DMS79 (cell line): ENCODE results near the gene IGHMBP2.

ENCODE experiments used
- DNase-seq: peaks from one replicate; lab custom pipeline; 2025; lab: John Stamatoyannopoulos, UW

The IGHMBP2 gene

DNA sequence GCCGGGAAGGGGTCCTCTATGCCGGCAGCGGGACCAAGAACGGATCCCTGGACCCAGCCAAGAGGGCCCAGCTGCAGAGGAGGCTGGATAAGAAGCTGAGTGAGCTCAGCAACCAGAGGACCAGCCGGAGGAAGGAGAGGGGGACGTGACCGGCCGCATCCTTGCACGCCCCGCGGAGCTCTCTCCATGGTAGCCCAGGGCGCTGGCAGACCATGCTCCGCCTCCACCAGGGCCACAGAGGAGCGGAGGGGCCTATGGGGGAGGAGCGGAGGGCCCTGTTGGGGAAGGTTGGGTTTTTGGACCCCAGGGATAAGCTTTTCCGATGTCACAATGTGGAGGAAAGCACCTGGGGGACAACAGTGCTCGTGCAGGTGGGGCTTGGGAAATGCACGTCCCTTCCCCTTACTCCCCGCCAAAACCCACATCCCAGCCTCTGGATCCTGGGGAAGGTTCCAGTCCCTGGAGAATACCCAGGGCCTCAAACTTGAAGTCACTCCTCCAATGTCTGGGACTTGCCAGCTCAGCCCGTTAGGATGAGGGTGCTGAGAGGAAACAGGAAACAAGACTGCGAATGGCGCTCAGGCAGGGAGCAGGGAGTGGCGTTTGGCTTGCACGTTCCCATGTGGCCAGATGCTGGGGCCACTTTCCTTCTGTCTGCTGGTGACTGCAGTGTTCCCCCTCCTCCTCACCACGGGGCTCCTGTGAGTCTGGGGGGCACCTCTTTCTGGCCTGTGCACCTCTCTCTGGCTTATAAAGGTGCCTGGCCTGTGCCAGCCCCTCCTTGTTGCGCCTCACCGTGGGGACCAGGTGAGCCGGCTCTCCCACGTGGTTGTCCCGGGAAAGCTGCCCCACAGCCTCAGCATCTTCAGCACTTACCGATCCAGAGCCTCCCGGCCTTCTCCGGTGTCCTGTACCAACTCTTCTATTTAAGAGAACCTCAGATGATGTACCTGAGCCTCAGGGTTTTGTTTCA lies 36.2 kb downstream of the IGHMBP2 start:
- DNase-seq: no peak

DNA sequence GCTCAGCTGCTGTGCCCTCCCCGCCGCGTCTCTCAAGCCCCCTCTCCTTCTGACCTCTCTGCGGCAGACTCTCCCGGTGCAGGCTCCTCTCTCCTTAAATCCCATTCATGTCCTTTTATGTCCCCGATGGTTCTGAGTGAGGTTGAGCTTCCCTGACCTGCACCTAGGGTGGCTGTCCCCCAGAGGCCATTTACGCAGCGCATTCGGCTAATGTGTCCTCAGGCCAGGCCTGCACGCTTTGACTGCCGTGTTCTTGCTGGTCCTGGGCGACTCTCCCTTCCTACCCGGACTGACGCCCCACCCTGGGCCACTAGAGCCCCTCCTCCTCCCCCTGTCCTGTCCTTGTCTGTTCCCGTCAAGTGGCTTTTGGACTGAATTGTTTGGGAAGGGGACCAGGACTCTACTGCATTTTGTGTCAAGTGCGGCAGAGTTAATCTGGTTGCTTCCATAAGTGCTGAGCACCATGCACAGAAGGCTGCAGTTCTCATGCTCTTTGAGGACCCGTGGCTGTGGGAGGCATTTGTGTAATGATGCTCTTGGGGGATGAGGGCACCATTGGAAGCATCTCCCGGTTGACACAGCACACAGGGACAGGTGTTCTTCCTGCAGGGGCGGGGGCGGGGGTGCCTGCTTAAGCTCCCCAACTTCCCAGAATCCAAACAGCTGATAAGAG lies 37.1 kb downstream of the IGHMBP2 start:
- DNase-seq: no peak

DNA sequence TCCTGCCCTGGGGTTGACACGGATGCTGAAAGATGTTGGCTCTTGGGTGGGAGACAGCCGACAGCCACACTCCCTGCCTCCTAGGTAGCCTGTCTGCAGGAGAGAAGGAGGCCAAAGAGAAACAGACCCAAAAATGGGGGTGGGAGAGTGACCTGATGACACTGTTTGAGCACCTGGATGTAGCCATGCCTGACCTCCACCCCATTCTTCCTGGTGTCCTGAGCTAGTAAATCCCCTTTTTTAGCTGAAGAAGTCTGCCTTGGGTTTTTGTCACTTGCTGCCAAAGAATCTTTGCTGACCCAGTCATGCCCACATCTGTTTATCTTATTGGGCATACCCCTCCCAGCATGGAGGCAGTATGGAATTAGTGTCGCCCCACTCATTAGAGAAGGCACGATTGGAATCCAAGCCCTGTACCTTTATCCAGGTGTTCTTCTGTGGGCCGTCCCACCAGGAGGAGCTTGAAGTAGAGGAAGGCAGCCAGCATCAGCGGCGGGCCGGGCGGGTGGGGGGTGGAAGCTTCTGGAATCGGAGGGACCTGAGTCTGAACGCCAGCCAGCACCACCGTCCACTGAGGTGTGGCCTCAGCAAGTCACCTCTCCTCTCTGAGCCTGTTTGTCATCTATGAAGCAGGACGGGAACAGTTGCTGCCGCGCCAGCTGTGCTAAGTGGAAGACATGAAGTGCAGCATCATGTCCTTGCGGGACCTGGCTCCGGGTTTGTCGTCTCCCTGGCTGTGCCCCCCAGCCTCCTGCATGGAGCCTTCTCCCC lies 37.8 kb downstream of the IGHMBP2 start:
- no peak for DNase-seq

DNA sequence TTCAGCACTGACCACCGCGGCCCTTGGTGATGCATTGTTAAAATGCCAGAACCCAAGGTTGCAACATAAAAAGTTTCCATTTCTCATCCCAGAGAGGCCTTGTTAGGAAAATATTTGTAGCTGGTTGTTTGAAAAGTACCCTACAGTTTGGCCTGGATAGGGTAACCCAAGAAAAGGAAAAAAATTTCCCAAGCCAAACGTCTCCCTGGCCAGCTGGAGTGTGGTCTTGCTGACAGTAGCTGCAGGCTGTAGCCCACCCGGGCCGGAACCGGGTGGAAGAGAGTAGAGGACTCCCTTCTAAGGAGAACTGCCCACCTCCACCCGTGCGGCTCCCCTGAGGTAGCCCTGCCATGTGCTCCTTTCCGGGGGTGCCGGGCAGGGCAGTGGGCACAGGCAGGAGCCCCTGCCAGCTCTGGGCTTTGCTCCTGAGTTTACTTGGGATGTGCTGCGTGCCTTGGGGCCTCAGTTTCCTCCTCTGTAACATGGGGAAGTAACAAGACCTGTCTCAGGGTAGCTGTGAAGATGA lies 38.5 kb downstream of the IGHMBP2 start:
- no peak for DNase-seq

DNA sequence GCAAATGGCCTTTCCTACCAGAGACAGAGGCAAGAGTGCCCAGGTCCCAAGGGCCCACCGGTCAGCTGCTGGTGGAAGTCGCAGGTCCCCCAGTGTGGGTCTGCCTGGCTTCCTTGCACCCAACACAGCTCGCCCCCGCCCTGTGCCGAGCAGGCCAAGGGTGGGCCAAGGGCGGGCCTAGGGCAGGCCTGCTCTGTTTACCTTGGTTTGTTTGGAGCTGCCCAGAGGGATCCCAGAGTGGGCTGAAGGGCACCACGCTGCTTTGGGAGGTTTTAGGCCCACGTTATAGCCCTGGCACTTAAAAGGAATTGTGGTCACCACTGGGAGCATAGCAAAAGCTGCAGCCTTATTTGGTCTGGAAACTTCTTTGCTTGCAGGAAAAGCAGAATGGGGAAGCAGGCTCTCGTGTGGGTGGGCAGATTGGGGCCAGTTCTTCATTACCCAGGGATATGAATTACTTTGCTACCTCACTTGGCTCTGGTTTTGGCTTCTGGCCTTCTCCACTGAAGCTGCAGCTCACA lies 39.1 kb downstream of the IGHMBP2 start:
- no peak for DNase-seq

DNA sequence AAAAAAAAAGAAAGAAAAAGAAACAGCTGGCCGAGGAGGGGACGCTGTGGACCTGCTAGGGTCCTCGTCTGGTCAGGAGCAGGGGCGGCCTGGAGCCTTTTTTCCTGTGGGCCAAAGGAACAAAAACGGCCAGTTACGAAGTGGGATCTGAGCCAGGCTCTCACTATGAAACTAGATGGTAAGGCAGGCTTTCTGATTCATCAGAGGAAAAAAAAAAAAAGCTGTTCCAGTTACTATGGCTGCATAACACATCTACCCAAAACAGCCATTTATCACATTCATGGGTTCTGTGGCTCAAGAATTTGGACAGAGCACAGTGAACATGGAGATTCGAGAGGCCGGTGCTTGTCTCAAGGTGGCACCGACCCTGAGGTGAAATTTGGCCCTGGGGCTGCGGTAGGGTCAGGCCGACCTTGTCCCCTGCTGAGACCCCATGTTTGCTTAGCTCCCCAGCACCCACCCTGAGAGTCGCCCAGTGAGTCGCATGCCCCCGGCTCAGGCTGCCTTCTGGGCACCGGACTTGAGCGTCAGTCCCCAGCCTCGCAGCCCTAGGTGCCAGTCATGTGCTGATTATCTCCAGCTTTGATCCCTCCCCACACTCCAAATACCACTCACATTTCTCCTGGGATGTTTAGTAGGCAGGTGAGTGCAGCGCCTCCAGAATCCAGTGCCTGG lies 42.9 kb downstream of the IGHMBP2 start:
- no peak for DNase-seq

DNA sequence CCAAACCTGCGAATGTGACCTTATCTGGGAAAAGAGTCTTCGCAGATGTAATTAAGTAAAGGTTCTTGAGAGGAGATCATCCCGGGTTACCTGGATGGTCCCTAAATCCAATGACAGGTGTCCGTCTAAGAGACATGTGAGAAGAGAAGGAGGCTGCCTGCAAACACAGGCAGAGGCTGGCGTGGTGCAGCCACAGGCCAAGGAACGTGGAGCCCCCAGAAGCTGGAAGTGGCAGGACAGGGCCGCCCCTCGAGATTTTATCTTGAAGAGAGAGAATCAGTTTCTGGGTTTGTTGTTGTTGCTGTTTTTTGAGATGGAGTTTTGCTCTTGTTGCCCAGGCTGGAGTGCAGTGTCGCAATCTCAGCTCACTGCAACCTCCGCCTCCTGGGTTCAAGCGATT lies 43.5 kb downstream of the IGHMBP2 start:
- DNase-seq: no peak

DNA sequence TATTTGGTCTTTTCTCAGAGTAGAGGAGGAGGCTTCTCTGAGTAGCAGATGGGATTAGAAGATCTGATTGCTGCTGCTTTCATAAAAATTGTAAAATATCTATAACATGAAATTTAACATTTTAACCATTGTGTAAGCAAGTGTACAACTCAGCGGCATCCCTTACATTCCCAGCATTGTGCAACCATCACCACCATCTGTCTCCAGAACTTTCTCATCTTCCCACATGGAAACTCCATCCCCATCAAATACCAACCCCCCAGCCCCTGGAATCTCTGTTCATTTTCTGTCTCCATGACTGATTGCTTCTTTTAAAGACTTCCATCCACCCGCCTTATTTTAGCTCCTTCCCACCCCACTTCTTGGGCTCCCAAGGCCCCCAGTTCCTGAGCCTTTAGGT lies 44.8 kb downstream of the IGHMBP2 start:
- no peak for DNase-seq

DNA sequence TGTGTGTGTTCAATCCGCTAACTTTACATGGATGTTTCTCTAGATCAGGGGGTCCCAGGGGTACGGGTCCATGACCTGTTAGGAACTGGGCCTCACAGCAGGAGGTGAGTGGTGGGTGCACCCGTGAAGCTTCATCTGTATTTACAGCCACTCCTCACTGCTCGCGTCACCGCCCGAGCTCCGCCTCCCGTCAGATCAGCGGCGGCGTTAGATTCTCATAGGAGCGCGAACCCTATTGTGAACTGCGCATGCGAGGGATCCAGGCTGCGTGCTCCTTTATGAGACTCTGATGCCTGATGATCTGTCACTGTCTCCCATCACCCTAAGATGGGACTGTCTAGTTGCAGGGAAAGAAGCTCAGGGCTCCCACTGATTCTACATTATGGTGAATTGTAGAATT lies 45.2 kb downstream of the IGHMBP2 start:
- no peak for DNase-seq

DNA sequence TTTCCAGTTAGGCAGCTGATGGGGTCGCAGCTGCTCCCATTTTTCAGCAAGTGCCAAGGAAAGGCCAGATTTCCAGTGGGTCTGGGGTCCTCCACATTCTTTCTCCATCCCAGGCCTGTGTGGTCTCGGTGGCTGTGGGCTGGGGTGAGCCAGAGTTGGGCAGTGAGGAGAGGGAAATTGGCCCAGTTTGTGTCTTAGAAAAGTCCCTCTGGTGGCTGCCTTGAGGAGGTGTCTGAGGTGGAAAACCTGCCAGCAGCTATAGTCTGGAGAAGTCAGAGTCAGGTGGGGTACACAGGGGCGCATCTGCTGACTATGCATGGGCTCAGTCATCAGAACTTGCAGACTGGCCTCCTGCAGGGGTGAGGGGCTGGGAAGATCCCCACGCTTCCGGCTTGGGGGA lies 46.6 kb downstream of the IGHMBP2 start:
- DNase-seq: no peak

DNA sequence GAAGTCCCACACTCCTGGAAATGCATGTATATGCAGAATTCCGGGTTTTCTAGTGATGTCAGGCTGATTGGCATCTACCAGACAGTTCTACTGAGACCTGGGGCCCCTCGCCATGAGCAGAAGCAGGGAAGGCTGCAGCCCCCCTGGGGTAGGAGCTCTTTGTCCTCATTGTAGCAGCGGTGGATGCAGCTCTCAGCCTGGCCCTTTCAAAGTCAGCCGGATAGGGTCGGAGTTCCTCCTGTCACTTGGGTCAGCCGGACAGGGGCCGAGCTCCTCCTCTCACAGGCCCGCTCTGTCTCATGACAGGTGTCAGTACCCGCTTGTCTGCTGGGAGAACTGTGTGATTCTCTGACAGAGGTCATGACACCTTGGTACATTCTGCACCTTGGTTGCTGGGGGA lies 47.1 kb downstream of the IGHMBP2 start:
- no peak for DNase-seq

DNA sequence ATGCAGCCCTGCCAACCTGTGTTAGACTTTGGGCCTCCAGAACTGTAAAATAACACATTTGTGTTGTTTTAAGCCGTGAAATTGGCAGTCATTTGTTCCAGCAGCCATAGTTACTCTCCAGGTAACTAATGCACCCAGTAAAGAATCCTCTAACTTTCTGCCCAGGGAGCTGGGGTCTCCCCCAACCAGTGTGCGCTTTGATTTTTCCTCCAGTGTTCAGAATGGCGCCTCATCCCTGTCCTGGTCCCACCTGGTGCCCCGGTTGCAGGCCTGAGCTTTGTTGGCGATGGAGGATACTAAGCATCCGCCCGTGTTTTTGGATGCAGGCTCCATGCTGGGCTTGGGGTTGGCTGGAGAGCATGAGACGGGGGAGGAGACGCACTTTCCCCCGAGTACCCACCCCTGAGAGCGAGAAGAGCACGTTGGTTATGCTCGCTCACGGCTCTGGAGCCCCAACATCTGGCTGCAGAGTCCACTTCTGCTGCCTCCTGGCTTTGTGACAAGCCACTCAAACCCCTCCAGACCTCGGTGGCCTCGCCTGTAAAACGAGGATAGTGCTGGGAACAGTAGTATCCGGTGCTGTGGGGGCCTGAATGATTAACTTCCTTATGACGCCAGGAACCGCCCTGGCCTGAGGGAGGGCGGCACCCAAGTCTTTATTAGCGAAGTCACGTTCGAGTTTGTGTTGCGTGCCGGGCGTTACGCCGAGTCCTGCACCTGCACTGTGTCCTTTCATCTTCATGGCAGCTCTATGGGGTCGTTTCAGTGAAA lies 51.3 kb downstream of the IGHMBP2 start:
- DNase-seq: no peak

DNA sequence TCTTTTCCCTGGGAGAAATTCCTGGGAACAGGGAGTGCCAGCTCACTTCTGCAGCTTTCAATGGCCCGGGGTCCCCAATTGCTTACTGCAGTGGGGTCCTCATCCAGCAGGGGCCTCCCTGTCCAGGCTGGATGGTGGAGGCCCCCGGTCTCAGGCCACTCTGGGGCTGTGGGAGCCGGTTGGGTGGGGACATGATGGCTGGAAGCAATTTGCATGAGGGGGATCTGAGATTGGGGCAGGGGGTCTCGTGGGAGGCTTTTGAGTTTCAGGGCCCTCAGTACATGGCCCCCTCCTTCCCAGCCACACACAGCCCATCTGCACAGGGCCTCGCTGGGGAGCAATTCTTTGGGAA lies 51.9 kb downstream of the IGHMBP2 start:
- no peak for DNase-seq

DNA sequence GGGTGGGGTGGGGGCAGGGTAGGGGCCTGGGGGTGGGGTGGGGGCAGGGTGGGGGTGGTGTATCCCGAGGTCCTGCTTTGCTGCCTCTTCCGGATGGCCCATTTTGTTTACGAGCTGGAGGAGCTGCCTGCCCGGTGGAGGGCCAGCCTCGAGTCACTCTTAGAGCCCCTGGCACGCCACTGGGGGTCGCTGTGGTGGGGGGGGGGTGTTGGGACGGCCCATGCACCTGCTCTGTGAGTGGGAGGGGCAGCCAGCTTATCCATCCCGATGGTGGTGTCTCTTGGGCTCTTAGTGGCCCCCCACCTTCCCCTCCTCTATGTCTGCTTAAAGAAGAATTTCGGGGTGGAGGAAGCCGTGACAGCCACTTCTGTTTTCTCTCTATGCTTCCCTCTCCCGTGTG lies 52.5 kb downstream of the IGHMBP2 start:
- no peak for DNase-seq

DNA sequence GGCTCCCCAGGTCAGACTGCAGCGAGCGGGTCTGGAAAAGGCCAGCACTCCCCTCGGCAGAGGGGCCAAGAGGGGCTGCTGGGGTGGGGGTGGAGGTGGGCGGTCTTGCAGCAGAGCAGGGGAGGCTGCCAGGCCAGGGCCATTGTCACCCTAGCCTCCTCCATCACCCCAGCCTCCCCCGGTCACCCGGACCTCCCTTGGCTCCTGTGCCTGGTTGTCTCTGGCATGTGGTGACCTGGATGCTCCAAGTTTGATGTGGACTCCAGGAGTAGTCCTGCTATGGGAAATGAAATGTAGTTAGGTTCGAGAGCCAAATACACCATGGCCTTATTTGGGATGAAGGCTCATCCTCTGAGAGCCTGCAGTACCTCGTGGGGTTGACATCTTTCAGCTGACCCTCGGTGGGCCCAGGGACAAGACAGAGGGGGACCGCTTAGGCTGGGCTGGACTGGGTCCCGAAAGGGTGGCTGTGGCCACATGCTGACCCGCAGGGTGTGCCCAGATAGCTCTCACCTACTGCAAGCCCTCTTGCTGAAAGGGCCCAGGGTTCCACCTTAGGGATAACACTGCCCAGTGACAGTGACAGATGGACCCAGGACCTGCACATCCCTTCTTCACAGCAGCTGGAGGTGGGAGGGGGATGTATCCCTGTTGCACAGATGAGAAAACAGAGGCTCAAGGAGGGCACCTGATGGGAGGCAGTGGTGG lies 53.0 kb downstream of the IGHMBP2 start:
- DNase-seq: no peak

DNA sequence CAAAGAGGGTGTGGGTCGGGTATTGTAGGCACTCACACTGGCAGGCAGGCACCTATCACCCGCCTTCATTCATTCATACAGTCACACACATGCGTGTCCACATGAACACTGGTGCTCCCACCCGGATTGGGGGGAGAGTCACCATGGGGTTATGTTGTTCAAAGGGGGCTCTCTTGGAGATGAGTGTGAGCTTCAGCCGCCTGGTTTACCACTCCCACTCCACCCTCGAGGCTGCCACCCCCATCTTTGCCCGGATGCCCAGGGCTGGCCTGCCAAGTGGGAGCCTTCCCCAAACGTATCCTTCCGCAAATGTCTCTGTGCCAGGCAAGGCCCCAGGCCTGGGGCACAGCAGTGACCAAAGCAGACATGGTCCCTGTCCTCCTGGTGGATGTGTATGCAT lies 54.5 kb downstream of the IGHMBP2 start:
- no peak for DNase-seq

DNA sequence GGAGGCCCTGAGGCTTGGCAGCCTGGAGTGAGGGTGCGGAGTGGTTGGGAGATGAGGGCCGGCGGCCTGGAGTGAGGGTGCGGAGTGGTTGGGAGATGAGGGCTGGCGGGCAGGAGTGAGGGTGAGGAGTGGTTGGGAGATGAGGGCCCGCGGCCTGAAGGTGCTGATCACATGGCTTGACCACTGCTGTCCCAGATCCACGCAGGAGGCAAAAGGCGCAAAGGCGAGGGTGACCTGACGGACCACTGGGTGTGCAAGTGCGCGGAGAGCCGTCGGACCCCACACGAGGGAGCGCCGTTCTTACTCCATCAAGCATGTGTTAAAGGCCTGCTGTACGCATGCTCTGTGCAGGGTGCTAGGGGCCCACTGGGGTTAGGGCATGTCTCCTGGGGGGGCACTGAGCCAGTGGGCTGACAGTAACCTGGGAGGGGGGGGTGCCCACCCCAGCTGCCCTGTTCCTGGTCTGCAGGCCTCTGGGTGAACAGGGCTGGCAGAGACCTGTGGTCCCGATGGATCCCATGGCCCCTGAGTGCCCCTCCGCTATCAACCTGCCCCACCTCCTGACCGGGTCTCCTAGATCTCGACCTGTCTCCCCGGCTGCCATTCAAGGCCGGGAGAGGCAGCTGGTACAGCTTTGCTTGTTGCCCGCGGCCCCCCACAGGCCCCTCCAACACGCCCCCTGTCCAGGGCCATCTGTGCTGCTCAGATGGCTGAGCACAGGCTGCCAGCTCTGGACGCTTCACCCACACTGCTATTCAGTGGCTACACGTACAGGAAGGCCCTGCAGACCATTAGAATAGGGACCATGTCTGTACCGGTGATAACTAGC lies 56.0 kb downstream of the IGHMBP2 start:
- no peak for DNase-seq

DNA sequence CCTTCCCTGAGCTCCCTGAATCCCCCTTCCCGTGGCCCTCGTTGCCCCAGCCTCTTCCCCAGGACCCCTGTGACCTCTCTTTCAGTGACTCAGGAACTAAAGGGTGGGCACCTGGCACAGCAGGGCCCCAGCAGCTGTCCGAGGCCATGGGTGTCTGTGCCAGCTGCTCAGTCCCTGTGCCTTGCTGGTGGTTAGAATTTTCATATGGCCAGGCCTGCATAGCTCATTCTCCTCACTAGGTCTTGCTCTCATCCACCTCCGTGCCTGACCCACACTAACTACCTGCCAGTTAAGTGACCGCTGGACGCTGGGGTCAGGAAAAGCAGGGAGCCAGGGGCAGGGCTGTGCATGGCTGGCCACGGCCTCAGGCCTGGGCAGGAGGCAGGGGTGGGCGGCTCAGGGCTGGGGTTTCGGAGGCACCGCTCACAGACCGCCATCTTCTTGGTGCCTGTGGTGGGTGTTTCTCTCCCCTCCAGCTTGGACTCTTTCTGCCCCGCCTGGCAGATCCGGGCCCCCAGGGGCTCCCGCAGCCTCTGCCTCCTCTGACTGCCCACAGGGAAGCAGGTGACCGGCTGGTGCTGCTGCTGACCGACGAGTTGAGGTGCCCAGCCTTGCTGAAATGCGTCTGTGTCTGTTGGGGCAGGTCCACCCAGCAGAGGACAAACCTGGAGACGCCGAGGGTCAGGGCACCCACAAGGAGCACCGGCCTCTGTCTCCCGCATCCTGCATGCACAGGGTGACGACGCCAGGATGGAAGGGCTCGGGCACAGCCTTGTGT lies 56.8 kb downstream of the IGHMBP2 start:
- DNase-seq: no peak

DNA sequence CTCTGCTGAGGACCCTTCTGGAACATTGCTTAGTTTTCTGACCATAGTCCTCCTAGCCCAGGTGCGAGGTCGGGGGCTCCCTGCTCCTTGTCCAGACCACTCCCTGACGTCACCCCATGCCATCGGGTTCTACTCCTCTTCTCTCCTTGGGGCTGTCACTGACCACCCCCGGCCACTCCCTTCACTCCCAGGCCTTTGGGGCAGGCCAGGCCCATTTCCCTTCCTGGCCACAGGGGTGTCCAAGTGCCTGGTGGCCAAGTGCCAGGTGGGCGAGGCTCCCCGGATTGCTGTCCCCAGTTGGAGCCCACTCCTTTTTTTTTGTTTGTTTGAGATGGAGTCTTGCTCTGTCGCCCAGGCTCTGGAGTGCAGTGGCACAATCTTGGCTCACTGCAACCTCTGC lies 57.6 kb downstream of the IGHMBP2 start:
- no peak for DNase-seq
